ENCODE data around the gene FGD3.
"Not testable (repeated sequence)": the region's sequence is repeated elsewhere in the genome, so short reads cannot be mapped to it uniquely, and the experiment has no call there.

The FGD3 gene, protein sequence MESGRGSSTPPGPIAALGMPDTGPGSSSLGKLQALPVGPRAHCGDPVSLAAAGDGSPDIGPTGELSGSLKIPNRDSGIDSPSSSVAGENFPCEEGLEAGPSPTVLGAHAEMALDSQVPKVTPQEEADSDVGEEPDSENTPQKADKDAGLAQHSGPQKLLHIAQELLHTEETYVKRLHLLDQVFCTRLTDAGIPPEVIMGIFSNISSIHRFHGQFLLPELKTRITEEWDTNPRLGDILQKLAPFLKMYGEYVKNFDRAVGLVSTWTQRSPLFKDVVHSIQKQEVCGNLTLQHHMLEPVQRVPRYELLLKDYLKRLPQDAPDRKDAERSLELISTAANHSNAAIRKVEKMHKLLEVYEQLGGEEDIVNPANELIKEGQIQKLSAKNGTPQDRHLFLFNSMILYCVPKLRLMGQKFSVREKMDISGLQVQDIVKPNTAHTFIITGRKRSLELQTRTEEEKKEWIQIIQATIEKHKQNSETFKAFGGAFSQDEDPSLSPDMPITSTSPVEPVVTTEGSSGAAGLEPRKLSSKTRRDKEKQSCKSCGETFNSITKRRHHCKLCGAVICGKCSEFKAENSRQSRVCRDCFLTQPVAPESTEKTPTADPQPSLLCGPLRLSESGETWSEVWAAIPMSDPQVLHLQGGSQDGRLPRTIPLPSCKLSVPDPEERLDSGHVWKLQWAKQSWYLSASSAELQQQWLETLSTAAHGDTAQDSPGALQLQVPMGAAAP

DNA sequence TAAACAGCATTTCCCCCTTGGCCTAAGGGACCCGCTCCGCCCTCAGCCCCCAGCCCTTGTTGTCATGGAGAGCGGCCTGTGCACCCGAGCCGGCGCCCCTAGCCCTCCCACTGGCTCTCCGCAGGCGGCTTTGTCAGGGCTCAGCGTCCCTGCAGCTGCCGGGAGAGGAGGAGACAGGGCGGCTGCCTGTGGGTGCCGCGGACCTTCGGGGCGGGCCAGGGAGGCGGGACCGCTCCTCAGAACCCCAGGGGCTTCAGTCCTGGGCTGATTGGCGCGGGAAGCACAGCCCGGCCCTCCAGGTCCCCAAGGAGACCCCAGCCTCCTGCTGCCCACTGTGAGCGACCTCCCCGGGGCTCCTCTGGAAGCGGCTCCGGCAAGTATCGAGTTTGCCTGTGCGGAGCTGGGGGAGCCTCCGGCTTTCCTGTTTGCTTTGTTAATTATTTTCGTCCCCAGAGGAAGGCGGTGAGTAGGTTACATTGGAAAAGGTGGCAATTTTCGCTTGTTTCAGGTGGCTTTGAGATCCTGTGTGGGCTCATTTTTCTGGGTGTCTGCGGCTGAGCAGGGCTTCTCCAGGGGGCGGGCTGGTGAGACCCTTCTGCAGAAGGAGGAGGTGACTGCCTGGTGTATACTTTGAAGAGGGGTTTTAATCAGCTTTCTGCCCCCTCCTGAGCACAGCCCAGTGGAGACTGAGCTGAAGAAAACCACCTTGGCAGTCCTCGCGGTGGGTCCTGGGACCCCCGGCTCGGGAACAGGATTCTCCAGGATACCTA lies at the start of gene FGD3:
Gene FGD3 (plus strand): TSS at position 256 of the 770 bp plus-strand sequence. CDS start 28,734 bp downstream, outside the sequence.
- FAIRE-seq, result no peak
- no peak for DNase-seq (ENCODE audit: extremely low spot score, insufficient read length, low read depth)

DNA sequence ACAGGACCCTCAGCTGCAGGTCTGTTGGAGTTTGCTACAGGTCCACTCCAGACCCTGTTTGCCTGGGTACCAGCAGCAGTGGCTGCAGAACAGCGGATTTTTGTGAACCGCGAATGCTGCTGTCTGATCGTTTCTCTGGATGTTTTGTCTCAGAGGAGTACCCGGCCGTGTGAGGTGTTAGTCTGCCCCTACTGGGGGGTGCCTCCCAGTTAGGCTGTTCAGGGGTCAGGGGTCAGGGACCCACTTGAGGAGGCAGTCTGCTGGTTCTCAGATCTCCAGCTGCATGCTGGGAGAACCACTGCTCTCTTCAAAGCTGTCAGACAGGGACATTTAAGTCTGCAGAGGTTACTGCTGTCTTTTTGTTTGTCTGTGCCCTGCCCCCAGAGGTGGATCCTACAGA lies 42.2 kb upstream of the FGD3 start:
- not testable (repeated sequence) for FAIRE-seq; DNase-seq (ENCODE audit: extremely low spot score, insufficient read length, low read depth)

DNA sequence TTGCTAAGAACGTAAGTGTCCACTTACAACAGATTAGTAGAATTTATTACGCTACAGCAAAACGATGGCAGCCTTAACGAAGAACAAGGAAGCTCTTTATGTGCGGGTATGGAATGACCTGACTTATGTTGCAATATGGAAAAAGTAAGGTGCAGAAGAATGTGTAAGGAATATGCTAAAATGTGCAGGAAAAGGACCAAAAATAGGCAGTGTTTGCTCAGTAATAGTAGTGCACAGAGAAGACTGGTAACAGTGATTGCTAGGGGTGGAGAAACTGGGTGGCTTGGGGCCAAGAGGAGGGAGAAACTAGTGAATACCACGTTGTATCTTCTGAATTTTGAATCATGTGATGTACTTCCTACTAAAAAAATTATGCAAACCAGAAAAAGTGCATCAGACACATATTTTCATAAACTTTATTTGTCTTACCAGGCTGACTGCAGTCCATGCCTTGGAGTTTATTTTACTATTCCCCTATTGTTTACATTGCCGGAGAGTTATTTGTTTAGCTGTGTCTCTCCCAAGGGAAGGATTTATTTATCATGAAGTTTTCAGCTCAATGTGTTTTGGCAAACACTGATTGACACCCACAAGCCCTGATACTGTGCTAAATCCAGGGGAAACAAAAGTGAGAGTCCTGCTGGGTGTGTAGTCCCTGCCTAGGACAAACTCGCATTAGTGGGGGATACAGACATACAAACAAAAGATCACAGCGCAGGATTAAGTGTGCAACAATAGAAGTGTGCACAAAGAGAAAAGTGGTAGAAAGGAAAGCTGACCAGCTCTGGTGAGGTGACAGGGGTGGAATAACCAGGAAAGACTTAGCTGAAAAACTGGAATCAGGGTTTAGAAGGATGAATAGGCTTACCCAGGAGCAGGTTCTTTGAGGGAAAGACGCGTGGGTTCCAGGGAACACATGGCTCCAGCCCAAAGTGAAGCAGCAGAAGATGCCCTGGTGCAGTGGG lies 35.5 kb upstream of the FGD3 start:
- DNase-seq (ENCODE audit: extremely low spot score, insufficient read length, low read depth) (no peak), FAIRE-seq (no peak)

DNA sequence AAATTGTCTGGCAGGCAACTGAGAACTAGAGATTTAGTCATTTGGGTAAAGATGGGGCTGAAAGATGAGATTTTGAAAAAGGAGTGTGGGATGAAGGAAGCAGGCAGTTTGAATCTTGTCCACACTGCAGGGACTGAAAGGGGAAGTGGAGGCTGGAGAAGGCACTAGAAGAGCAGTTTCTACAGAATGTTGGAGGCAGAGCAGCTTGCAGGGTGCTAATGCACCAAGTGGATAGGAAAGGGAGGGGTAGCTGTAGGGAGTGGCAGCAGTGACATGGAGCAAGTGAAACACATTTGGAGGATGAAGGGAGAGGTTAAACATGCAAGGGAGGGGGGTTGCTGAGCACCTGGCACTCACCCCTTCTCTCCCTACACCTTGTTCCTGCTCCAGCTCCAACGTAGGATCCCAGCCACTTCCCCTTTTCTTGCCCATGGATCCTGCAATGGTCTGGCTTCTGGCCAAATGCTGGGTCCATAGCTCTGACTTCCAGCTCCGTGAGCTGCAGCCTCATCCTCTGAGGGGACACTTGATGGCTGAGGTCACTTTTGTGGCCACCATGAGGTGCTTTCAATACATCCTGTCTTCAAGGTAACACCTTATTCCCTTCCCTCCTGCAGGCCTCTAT lies 30.0 kb upstream of the FGD3 start:
- FAIRE-seq, result no peak
- no peak for DNase-seq (ENCODE audit: extremely low spot score, insufficient read length, low read depth)

DNA sequence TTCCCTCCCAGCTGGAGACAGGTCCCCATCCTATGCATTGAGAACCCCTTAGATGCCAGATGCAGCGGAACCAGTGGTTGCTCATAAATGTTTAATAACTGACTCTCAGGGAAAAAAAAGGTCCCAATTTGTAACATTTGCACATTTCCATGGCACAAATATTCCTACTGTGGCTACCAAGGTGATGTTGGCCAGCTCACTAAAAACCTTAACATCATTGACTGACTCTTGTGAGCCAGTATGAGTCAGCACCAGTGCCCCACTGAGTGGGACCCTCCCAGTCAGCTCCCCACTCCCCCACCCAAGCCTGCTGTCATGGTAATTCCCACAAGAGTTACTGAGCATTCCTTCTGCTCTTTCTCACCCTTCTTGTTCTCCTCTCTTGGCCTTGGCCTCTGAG lies 26.9 kb upstream of the FGD3 start:
- FAIRE-seq, result no peak
- no peak for DNase-seq (ENCODE audit: extremely low spot score, insufficient read length, low read depth)

DNA sequence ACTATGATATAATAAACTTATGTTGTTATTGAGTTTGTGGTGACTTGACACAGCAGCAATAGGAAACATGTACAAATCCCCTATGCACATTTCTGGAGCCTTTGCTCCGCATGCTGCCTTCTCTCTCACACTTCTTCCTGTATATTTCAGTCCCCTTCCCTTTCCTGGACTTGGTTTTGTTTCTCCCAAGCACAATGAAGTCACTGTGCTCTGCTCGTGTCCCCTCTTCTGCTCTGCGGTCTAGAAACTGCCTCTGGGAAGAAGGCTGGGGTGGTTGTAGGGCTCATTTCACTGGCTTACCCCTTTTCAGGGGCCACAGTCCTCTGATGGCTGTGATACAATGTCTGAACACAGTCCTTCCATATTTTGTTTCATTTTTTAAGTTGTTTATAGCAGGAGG lies 15.7 kb upstream of the FGD3 start:
- FAIRE-seq, result no peak
- no peak for DNase-seq (ENCODE audit: extremely low spot score, insufficient read length, low read depth)

DNA sequence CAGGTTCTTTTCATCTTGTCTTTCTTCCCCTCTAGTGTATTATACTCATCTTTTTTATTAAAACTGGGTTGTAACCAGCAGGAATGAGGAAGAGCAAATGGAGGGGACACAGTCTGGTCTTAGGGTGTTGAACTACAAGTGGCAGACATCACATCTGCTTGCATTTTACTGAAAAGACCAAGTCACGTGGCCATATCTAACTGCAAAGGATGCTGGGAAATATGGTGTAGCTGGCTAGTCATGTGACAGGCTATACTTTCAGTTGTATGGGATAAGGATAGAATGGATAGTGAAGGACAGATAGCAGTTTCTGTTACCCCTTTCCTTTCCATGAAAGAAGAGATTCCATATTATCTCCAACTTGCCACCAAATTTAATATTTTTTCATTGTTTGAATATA lies 13.0 kb upstream of the FGD3 start:
- no peak for DNase-seq (ENCODE audit: extremely low spot score, insufficient read length, low read depth)

DNA sequence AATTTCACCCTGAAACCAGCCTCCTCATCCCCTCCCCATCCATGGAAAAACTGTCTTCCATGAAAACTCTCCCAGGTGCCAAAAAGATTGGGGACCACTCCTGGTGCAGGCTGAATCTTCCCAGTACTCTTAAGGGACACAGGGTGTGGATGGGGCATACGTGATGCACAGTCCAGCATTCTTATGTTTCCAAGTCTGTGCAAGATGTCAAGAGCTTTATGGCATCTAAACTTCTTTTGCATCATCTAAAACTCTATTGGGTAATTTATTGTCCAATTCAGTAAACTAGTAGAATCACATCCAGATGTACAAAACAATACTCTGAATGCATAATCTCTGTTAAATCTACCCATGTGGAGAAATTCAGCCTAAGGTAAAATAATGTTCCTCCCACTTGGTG lies 9.3 kb upstream of the FGD3 start:
- no peak for DNase-seq (ENCODE audit: extremely low spot score, insufficient read length, low read depth)
- FAIRE-seq, result no peak

More for the DNA sequence above, 13.0 kb upstream of the FGD3 start:
- FAIRE-seq, result no peak

DNA sequence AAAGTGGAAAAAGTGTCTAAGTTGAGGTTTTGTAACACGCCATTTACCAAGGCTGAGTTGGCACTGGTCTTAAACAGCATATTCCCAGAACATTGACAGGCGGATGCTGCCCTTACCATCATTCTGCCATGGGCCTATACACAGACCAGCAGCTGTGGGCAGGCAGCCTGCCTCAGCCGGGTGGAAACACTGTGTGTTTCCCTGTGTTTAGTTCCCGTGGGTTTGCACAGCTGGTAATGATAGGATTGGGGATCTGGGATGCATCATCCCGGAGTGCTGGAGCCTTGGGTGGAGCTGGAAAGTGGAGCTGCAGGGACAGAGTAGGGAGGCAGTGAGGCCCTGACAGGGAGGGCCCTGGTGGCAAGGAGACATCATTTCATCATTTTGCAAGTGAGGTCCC lies 5.5 kb upstream of the FGD3 start:
- FAIRE-seq (no peak), DNase-seq (ENCODE audit: extremely low spot score, insufficient read length, low read depth) (no peak)

DNA sequence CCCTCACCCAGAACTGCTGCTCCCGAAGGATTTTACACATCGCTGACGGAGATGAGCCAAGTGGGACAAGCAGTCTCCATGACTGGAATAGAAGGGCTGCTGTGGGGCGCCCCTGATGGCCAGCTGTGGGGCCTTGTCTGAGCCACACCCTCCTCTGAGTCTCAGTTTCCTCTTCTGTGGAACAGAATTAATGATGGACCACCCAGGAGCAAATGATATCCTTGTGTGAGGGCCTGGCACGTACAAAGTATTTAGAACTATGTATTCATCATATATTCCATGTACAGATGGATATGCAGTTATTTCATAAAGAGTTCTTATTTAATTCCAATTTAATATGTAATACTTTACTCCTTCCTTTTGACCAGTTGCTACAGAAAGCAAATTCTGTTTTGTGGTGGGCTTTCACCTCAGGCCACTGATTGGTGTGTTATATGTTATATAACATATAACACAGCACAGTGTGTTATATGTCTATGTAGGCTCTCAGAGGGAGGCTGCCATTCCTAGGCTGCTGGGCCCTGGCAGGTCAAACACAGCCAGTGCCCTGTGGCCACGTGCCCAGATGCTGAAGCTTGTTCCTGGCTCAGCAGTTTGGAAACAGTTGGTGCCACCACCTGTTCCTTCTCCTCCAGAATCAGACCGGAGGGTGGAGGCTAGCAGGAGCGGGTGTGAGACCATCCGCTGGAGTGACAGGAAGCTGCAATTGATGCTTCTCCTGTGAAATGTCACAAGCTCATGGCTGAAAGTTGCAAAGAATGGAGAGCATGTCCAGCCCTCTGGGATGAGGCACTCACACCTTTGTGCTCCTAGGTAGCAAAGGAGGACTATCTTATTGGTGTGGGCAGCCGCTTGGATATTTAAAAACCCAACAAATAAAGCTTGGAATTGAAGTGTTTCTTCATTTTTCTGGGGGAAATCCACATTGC lies 4.4 kb upstream of the FGD3 start:
- FAIRE-seq (no peak), DNase-seq (ENCODE audit: extremely low spot score, insufficient read length, low read depth) (no peak)

DNA sequence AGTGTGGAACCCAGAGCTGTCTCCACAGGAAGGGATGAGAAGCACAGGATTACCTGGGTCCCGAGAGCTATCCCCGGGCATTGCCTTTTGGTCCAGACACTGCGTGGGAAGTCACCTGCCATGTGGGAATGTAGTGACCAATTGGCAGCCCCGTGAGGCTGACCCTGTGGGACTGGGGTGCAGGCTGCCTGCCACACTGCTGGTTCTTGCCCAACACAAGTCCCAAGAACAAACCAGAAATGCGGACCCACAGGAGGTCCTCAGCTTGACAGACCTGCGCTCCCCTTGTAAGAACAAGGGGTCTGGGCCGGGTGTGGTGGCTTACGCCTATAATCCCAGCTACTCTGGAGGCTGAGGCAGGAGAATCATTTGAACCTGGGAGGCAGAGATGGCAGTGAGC lies 2.4 kb upstream of the FGD3 start:
- DNase-seq (ENCODE audit: extremely low spot score, insufficient read length, low read depth), result no peak
- FAIRE-seq, result no peak

DNA sequence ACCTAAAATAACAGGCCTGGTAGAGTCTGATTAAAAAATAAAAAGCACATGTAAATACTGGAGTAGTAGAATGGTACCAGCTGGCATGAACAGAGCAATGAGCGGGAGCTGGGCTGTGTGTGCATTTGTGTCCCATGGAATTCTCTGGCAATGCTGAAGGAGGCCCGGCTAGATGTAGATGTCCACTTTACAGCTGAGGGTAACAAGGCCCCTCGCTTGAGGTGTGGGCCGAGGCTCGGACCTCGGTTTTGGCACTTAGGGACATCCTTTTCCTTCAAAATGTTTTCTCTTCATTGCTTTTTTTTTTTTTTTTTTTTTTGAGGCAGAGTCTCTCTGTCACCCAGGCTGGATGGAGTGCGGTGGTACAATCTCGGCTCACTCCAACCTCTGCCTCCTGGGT lies 1.5 kb upstream of the FGD3 start:
- DNase-seq (ENCODE audit: extremely low spot score, insufficient read length, low read depth) (no peak), FAIRE-seq (no peak)

DNA sequence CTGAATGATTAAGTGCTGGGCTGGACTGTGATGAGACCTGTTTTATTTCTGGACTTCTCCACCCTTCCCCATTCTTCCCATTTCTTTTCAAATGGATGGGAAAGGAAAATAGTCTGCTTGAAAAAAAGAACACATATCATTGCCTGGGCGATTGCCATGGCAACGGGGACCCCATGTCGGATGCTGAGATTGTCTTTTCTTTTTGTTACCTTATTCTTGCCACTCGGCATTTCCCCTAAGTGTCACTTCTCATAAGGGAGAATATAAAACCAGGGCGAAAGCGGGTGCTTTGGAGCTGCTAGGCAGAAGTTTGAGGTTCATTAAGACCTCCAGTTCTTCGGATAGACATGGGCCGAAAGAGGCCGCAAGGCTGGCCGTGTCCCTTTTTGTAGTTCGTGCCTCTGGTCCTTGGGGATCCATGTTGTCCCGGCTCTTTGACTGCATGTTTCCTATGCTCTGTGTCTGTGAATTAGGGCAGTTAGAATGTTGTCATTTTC lies 763 bp downstream of the FGD3 start:
- no peak for FAIRE-seq
- no peak for DNase-seq (ENCODE audit: extremely low spot score, insufficient read length, low read depth)

DNA sequence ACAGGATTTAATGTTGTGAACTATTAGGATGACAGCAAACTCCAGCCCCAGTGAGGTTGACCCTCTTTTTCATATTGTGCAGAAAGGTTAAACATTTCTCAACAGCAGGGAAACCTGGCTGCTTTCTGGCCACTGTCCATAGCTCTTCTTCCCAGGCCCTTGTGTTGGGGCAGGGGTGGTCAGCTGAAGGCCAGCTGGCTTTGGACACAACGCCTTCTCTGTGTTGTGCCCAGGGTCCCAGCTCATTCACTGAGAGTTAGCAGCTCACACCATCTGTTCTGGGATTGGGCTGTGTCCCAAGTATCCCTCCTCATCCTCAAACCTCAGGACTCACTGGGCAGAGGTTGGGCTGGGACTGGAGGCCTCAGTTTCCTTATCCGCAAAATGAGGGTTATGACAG lies 1.3 kb downstream of the FGD3 start:
- no peak for DNase-seq (ENCODE audit: extremely low spot score, insufficient read length, low read depth)
- FAIRE-seq, result no peak

DNA sequence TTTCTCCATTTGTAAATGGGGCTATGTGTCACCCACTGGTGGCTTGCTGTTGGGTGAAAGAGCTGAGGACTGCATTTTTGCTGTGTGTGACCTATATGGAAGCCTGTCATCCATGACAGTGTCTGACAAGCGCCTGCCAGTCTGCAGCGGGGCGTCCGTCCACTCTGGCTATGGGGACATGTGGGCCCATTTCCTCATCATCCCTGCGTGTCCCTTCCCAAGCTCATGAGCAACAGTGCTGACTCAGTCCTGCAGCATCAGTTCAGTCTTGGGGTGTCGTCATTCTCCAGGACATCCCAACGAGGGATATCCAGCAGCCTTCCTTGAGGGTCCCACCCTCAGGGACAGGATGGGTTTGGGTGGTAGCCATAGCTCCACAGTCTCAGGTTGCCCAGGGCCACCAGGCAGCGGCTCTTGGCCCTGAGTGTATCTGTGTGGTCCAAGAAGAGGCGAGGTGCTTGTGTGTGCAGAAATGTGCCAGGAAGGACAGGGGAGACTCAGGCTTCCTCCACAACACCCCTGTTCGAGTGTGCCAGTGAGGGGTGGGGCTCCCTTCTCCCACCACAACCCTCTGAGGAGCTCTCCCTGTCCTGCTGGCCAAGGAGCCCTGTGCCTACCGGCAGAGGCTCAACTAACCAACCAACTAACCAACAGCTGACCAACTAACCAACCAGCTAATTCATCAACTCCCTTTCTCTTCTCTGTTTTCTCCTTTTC lies 2.1 kb downstream of the FGD3 start:
- no peak for FAIRE-seq
- DNase-seq (ENCODE audit: extremely low spot score, insufficient read length, low read depth), result no peak

DNA sequence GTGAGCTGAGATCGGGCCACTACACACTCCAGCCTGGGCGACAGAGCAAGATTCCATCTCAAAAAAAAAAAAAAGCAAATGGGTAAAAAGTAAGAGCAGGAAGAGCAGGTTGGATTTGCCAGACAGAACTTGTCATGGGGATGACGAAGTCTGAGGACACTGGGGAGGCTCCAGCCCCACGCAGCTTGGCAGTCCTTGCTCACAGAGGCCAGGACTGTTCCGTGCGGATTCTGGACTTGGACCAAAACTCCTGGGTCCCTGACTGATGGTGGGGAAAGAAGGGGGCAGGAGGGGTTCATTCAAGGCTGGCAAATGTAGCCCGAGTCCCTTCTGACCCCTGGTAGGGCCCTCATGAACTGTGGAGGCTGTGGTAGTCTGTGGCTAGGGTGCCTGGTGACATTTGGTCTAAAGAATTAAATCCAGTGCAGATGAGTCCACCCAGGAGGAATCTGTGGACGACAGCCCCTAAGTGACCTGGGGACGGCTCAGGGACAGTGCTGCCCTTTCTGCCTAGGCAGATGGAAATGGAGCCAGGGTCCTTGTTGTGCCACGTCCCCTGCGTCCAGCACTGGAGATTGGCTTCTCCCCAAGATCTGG lies 3.1 kb downstream of the FGD3 start:
- no peak for FAIRE-seq
- DNase-seq (ENCODE audit: extremely low spot score, insufficient read length, low read depth), result no peak
